Measurements from ENCODE around the gene GTPBP1. TPM values are rescaled to one million over a fixed set of nuclear protein-coding genes. Genes with fewer than 3 reads are reported as not detected.

Gene GTPBP1
- total and polyA plus RNA-seq, 2 of the 13 experiments (the other 11 are each of a cell fraction or from before 2014, with no cell fraction given) = 22.3 to 27.0 TPM

DNA sequence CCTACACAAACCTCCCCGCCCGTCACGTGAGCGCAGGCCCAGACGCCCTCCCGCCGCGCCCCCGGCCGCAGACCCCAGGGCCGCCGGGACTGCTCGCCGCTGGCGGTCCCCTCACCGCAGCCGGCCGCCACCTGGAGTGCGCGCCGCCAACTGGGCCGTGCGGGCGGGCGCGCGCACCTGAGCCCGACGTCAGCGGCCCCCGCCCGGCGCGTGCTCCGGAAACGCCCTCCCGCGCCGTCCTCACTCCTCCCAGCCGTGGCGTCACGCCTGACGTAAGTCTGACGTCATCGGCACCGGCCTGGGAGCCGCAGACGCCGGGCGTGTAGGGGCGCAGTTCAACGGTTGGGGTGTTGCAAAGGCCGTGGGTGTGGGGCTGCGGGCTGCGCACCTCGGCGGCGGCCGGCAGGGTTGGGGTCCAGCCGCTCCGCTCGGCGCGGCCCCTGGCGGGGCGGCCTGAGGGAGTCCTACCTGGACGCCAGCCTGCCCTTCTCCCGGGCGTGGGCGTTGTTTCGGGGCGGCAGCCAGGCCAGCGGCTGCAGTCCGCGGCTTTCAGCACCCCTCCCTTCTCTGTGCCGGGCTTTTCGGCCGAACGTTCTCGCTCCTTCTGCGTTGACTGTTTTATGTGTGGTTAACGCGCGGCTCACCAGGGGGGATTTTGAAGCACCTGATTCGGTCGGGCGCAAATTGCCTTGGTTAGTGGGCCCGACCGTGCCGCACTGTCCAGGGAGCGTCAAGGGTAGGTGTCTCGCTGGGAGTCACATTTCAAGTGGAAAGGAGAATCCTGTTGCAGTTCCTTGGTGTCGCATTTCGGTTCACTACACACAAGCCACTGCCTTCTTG is 4.7 kb upstream of the GTPBP1 start, which contains the start of gene JOSD1 (continued):
- TF ChIP-seq, protein P1, sequence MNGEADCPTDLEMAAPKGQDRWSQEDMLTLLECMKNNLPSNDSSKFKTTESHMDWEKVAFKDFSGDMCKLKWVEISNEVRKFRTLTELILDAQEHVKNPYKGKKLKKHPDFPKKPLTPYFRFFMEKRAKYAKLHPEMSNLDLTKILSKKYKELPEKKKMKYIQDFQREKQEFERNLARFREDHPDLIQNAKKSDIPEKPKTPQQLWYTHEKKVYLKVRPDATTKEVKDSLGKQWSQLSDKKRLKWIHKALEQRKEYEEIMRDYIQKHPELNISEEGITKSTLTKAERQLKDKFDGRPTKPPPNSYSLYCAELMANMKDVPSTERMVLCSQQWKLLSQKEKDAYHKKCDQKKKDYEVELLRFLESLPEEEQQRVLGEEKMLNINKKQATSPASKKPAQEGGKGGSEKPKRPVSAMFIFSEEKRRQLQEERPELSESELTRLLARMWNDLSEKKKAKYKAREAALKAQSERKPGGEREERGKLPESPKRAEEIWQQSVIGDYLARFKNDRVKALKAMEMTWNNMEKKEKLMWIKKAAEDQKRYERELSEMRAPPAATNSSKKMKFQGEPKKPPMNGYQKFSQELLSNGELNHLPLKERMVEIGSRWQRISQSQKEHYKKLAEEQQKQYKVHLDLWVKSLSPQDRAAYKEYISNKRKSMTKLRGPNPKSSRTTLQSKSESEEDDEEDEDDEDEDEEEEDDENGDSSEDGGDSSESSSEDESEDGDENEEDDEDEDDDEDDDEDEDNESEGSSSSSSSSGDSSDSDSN (CRISPR knock-in tag; IDR thresholded peaks at IDR 0.05) = peak; percentile 38
- TF ChIP-seq, protein P2, sequence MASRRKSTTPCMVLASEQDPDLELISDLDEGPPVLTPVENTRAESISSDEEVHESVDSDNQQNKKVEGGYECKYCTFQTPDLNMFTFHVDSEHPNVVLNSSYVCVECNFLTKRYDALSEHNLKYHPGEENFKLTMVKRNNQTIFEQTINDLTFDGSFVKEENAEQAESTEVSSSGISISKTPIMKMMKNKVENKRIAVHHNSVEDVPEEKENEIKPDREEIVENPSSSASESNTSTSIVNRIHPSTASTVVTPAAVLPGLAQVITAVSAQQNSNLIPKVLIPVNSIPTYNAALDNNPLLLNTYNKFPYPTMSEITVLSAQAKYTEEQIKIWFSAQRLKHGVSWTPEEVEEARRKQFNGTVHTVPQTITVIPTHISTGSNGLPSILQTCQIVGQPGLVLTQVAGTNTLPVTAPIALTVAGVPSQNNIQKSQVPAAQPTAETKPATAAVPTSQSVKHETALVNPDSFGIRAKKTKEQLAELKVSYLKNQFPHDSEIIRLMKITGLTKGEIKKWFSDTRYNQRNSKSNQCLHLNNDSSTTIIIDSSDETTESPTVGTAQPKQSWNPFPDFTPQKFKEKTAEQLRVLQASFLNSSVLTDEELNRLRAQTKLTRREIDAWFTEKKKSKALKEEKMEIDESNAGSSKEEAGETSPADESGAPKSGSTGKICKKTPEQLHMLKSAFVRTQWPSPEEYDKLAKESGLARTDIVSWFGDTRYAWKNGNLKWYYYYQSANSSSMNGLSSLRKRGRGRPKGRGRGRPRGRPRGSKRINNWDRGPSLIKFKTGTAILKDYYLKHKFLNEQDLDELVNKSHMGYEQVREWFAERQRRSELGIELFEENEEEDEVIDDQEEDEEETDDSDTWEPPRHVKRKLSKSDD (CRISPR knock-in tag; IDR thresholded peaks at IDR 0.05; ENCODE audit: low read depth) = peak; percentile 100
- no peak; the same call in 1 of the 2 replicates for TF ChIP-seq SOX13 (IDR thresholded peaks at IDR 0.05)
- 0 out of 4 replicates have a peak, but pooled peaks of 1 of the 2 experiments have one; percentile 2 for TF ChIP-seq SOX13 (CRISPR knock-in tag; conservative IDR thresholded peaks at IDR 0.05 in 1 of 2, IDR thresholded peaks at IDR 0.05 in 1 of 2)
- TF ChIP-seq, protein P3, sequence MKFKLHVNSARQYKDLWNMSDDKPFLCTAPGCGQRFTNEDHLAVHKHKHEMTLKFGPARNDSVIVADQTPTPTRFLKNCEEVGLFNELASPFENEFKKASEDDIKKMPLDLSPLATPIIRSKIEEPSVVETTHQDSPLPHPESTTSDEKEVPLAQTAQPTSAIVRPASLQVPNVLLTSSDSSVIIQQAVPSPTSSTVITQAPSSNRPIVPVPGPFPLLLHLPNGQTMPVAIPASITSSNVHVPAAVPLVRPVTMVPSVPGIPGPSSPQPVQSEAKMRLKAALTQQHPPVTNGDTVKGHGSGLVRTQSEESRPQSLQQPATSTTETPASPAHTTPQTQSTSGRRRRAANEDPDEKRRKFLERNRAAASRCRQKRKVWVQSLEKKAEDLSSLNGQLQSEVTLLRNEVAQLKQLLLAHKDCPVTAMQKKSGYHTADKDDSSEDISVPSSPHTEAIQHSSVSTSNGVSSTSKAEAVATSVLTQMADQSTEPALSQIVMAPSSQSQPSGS (CRISPR knock-in tag; IDR thresholded peaks at IDR 0.05) = peak; percentile 98
- TF ChIP-seq LCORL (IDR thresholded peaks at IDR 0.05) = no peak
- peak; percentile 48; the same call in 1 of the 2 replicates for TF ChIP-seq LCORL (CRISPR knock-in tag; IDR thresholded peaks at IDR 0.05)
- TF ChIP-seq, protein P4, sequence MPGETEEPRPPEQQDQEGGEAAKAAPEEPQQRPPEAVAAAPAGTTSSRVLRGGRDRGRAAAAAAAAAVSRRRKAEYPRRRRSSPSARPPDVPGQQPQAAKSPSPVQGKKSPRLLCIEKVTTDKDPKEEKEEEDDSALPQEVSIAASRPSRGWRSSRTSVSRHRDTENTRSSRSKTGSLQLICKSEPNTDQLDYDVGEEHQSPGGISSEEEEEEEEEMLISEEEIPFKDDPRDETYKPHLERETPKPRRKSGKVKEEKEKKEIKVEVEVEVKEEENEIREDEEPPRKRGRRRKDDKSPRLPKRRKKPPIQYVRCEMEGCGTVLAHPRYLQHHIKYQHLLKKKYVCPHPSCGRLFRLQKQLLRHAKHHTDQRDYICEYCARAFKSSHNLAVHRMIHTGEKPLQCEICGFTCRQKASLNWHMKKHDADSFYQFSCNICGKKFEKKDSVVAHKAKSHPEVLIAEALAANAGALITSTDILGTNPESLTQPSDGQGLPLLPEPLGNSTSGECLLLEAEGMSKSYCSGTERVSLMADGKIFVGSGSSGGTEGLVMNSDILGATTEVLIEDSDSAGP (CRISPR knock-in tag; IDR thresholded peaks at IDR 0.05; ENCODE audit: borderline replicate concordance) = peak; percentile 80
- TF ChIP-seq ZNF703 (CRISPR knock-in tag; IDR thresholded peaks at IDR 0.05; ENCODE audit: borderline replicate concordance) = no peak
- TF ChIP-seq ZNF563 (CRISPR knock-in tag; IDR thresholded peaks at IDR 0.05) = peak; percentile 60; the same call in 1 of the 2 replicates
- peak; percentile 69 for TF ChIP-seq TARDBP (CRISPR knock-in tag; IDR thresholded peaks at IDR 0.05)
- peak; percentile 49; the same call in 1 of the 2 replicates for TF ChIP-seq RARA (CRISPR knock-in tag; IDR thresholded peaks at IDR 0.05)
- peak; percentile 100 for TF ChIP-seq HOXA3 (CRISPR knock-in tag; IDR thresholded peaks at IDR 0.05)
- peak; percentile 68; the same call in 1 of the 2 replicates for TF ChIP-seq ERF (CRISPR knock-in tag; IDR thresholded peaks at IDR 0.05)
- TF ChIP-seq ZNF225 (CRISPR knock-in tag; IDR thresholded peaks at IDR 0.05) = 0 out of 2 replicates have a peak, but pooled peaks have one; percentile 4
- TF ChIP-seq POLR2A (IDR thresholded peaks at IDR 0.05; ENCODE audit: insufficient read depth in 1 of 2, low read depth in 2 of 2, low read length in 2 of 2) = peak; percentile 57 to 72
- no peak for TF ChIP-seq MBNL3 (CRISPR knock-in tag; conservative IDR thresholded peaks at IDR 0.05)
- peak; percentile 87; the same call in 1 of the 2 replicates for TF ChIP-seq ZNF431 (CRISPR knock-in tag; IDR thresholded peaks at IDR 0.05; ENCODE audit: borderline replicate concordance, low read depth)
- peak; percentile 75; the same call in 1 of the 2 replicates for TF ChIP-seq ZNF235 (CRISPR knock-in tag; IDR thresholded peaks at IDR 0.05; ENCODE audit: borderline replicate concordance)
- TF ChIP-seq, protein P5, sequence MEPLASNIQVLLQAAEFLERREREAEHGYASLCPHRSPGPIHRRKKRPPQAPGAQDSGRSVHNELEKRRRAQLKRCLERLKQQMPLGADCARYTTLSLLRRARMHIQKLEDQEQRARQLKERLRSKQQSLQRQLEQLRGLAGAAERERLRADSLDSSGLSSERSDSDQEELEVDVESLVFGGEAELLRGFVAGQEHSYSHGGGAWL (CRISPR knock-in tag; IDR thresholded peaks at IDR 0.05) = peak; percentile 43
- TF ChIP-seq EED (CRISPR knock-in tag; IDR thresholded peaks at IDR 0.05) = peak; percentile 53; the same call in 1 of the 2 replicates
